ENCODE data around the gene CHCT1.
"Not testable (repeated sequence)": the region's sequence is repeated elsewhere in the genome, so short reads cannot be mapped to it uniquely, and the experiment has no call there.

Gene CHCT1

DNA sequence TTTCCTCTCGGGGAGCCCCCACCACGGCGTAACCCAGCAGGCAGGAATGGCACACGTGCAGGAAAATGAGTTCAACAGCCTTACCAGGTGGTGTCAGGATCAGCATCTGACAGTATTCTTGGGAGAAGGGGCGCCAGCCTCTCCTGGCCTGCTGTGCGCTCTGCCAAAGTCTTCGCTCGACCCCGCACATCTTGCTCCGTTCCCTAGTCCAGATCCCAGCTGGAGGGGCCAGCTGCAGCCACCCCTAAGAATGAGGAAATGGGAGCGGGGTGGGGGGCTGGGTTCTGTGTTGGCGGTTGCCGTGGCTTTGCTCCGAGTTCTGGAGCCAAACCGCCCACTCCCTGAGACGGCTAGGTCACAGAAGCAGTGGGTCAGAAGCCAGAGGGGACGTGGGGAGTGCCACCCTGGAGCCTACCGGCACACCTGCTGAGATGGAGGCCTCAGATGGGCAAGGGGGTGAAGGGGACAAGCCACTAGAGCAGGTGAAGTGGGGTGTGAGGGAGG, at the start of gene CHCT1:
Gene CHCT1, plus strand, starts transcription at position 328 of the 504 bp plus-strand sequence. Its CDS starts 104 bp downstream, at position 432.
- no peak for DNase-seq

DNA sequence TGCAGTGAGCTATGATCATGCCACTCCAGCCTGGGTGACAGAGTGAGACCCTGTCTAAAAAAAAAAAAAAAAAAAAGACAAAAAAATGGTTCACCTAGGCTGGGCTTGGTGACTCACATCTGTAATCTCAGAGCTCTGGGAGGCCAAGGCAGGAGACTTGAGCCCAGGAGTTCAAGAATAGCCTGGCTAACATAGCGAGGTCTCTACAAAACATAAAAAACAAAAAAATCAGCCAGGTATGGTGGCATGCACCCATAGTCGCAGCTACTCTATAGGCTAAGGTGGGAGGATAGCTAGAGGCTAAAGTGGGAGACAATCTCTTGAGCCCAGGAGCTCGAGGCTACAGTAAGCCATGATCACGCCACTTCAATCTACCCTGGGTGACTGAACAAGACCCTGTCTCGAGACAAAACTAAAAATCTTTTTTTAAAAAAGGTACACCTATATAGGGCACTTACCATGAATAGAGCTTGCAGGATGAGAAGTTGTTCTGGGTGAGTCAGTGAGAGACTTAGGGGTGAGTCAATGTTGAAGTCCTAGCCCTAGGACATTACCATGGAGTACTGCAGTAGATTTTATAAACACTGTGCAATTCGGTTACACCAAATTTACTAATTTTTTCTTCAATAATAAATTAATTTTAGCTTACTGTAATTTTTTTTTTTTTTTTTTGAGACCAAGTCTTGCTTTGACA, 49.4 kb upstream of the CHCT1 start:
- no peak for DNase-seq

DNA sequence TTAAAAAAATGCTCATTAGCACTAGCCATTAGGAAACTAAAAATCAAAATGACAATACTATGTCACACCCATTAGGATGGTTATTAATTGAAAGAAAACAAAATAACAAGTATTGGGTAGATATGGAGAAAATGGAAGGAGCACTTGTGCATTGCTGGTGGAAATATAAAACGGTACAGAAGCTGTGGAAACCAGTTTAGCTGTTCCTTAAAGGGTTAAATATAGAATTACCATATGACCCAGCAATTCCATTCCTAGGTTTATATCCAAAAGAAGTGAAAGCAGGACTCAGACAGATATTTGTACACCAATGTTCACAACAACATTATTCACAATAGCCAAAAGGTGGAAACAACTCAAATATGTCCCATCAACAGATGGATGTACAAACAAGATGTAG, 44.1 kb upstream of the CHCT1 start:
- not testable (repeated sequence) for DNase-seq

DNA sequence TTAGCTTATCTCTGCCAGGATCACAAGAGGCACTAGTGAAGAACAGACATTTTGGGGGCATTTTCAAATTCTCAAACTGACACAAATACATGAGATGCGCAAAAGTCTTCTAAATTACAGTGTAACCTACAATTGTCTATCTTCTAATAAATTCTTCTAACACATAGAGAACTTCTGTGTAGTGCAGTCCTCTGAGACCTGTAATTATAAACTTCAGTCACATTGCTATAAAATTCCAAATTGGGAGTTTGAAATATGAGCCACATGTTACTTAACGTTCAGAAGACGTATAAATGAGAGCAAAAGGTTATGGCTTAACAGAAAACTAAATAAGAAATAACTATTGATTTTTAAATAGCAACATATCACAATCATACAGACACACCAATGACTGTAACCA, 42.8 kb upstream of the CHCT1 start:
- DNase-seq: not testable (repeated sequence)

DNA sequence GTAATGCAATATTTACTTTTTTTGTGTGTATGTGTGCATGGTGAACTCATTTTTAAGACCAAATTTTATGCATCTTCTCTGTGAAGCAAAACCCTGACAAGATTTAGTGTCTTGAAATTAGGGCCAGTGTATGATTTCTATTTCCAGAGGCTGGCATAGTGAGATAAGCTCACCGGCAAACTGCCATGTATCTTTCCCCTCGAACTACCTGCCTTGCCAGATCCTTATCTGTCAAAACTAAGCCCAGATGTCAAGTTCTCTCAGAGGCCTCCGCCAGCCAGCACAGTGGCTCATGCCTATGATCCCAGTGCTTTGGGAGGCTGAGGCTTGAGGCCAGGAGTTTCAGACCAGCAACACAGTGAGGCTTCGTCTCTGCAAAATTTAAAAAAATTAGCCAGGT, 40.3 kb upstream of the CHCT1 start:
- no peak for DNase-seq

DNA sequence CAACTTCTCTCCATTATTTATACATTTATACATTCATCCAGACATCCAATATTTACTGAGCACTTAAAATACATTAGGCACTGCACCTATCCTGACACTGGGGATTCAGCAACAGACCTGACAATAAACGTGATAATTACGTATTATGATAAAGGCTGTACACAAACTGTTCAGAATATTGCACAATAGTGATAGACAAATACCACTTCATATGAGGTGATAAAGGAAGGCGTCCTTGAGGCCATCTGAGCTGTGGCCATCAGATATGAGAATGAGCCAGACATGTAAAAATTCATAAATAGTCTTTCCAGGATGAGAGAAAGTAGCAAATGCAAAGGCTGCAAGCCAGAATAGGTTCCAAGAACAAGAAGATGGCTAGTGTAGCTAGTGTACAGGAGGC, 38.9 kb upstream of the CHCT1 start:
- no peak for DNase-seq

DNA sequence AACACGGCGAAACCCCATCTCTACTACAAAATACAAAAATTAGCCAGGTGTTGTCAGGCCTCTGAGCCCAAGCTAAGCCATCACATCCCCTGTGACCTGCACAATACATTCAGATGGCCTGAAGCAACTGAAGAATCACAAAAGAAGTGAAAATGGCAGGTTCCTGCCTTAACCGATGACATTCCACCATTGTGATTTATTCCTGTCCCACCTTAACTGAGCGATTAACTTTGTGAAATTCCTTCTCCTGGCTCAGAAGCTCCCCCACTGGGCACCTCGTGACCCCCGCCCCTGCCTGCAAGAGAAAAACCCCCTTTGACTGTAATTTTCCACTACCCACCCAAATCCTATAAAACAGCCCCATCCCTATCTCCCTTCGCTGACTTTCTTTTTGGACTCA, 37.4 kb upstream of the CHCT1 start:
- DNase-seq: not testable (repeated sequence)

DNA sequence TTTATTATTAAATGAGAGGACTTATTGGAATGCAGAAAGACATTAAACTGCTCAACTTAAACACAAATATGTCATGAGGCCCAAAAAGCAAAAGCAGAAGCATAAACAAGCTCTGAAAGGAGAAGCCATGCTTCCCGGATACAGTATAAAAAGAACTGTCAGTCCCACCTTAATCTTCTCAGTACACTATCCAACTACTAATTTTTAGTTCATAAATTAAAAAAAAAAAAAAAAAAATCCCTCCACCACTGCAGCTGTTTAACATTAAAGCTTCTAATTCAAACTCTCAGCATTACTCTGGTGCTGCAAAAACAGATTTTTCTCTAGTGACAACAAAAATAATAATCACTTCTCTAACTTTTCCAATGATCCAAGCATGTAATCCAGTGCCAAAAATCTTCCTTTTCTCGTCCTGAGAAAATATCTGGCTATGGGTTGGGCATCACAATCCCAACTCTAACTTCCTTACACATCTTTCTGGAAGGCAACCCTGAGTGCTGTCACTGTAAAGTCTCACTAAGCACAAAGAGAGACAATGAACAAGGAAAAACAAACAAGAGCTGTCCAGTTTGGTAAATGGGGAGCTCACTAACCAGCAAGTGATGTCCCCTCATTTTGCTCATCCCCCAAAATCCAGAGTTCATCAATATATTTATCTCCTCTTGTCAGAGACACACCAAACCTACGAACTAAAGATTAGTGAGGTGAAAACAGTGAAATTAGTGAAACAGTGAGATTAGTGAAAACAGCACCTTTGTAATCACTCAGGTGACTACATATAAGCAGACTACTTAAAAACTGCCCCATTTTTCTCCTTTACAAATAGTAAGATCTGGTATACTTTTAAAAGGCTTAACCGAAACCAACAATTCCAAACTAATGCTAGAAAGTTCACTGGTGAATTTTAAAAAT, 35.9 kb upstream of the CHCT1 start:
- DNase-seq: no peak

DNA sequence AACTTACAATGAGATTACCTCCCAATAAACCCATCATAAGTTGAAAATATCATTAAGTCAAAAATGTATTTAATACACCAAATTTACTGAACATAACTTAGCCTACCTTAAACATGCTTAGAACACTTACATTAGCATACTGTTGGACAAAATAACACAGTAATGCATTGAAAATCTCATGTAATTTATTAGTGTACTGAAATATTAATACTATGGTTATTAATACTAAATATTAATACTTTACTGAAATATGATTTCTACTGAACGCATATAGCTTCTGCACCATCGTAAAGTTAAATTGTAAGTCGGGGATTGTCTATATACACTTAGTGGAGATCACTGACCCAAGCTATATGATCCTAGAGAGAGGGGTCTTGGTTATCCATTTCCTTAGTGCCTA, 34.6 kb upstream of the CHCT1 start:
- DNase-seq: no peak

DNA sequence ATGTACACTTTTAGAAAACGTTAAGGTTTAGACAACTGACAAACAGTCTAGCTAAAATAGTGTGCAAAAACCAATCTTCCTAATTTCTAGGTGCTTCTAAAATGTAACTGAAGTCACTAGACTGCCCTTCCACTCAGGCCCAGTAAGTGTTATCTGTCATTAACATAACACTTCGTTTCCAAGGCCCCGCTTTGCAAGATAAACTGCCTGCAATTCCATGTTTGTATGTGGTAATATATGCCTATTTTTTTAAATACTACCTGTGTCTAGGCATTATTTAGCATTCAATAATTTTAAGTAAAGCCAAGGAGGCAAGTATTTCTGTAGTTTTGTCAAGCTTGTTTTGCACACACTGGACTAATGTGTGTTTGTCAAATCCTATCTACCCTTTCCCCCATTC, 33.5 kb upstream of the CHCT1 start:
- no peak for DNase-seq

DNA sequence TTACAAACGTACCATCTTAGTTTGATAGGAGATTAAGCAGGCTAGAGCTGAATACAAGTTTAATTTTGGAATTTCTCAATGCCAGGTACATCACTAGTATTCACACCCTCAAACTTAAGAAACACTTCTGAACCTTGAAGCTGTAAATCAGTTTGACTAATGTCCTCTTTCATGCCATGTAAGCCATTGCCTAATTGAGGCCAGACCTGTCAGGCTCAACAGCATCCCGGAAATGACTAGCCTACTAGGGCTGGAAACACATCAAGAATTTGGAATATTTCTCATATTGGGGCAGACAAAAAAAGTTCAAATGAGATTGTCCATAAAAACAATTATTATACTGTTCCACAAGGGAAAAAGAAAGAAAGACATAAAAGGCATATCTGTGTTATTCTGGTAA, 32.1 kb upstream of the CHCT1 start:
- DNase-seq: no peak

DNA sequence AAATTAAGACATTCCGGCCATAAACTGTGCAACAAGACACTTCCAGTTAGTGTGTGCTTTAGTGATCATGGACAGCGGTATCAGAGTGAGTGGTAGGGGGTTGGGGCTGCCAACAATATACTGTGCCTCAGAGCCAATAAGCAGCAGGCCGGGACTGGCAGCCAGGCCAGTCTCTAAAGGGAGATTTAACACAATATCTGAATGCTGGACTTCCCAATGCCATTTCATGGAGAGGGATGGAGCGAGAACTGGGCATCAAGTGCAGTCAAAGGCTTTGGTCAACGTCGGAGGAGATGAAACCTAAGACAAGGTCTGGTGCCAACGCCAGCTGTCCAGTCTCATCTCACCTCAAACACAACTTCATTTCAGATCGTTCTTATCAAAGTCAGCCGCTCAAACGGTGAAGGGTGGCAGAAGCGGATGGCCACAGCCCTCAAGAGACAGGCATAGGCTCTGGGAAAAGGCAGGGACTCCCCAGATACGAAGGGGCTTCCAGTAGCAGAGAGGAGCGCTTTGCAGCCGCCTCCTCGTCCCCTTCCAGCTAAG, 31.3 kb upstream of the CHCT1 start:
- peak in 1 of 2 experiments; percentile 10 for DNase-seq

DNA sequence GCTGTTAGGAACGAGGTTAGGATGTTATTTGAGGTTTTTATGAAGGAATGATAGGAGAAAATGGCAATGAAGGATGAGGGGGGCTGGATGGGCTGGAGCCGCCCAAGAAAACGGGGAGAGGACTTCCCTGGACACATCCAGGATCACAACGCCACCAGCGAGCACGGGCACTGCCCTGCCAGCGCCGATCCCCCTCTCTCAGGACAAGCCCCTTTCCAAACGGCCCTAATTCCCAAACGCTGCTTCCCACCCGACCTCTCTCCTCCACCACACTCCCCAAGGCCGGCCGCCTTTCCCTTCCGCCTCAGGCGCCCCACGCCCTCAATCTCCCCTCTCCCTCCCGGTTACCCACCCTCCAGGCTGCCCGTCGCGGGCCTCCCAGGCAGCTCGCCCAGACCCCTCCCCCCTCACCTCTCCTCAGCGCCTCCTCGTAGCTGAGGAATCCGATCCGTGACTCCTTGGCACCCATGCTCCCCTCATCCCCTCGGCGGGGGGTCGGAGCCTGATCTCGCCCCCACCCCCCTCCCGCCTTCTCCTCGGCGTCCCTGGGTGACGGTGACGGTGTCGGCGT, 30.7 kb upstream of the CHCT1 start:
- DNase-seq: no peak

DNA sequence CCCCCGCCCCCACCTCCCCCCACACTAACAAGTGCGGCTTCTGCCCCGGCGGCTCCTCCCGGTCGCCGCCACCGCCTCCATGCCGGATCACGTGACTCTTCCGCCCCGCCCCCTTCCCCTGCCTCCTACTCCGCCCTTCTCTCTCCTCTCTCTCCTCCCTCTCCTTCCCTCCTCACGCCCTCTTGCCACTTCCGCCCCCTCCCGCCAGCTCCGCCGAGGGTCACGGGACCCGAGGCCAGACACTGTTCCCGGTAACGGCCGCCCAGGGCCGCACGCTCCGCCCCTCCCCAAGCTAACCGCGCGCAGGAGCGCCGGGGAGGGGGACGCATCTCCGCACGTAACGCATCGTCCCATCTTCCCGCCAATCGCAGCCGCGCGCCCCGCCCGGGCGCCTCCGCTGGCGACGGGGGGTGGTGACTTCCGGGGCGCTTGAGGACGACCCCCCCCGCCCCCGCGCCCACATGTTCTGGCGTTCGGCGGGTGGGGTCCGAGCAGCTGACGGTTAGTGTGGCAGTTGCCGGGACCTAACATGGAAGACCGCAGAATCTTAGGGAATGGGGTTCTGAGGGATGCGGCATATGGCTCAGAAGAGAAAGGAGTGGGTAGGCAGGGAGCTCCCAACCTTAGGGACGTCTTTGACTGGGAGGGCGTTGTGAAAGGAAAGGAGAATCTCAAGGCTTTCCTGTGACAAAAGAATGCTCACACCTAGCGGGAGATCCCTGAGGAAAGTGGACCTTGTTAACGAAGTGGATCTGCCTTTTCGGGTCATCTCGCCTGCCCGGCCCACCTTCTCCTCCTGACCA, 30.0 kb upstream of the CHCT1 start, which contains the start of gene USP32:
Gene USP32, minus strand, starts transcription at position 92 of the 803 bp plus-strand sequence. CDS start 194 bp downstream, outside the sequence.
- DNase-seq: peak; percentile 98

DNA sequence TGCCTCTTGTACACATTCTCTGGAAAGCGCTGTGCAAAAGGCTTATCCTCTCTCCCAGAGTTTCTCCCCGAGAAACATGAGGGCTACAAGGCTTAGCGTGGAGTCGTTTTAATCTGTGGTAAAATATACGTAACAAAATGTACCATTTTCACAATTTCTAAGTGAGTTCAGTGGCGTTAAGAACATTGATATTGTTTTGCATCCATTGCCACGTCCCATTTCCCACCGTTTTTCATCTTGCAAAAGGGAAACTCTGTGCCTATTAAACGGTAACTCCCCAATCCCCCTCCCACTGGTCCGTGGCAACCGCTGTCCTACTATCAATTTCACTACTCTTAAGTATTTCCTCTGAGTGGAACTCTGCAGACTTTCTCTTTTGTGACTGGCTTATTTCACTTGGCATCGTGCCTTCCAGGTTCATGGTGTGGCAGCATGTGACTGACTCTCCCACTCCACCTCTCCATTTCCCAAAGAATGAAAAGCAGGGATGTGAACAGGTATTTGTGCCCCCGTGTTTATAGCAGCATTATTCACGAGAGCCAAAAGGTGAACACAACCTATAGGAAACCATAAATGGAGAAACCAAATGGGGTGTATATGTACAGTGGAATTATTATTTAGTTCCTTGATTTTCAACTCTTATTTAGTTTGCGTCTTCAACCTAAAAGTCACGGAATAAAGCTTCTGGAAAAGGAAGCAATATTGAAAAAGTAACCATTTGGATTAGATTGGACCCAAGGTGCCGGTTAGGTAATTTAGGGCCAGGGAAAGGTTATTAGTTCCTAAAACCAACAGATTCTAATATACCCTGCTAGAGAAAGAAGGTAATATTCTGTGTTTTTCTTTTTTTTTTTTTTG, 29.2 kb upstream of the CHCT1 start:
- DNase-seq: peak; percentile 26 to 29

DNA sequence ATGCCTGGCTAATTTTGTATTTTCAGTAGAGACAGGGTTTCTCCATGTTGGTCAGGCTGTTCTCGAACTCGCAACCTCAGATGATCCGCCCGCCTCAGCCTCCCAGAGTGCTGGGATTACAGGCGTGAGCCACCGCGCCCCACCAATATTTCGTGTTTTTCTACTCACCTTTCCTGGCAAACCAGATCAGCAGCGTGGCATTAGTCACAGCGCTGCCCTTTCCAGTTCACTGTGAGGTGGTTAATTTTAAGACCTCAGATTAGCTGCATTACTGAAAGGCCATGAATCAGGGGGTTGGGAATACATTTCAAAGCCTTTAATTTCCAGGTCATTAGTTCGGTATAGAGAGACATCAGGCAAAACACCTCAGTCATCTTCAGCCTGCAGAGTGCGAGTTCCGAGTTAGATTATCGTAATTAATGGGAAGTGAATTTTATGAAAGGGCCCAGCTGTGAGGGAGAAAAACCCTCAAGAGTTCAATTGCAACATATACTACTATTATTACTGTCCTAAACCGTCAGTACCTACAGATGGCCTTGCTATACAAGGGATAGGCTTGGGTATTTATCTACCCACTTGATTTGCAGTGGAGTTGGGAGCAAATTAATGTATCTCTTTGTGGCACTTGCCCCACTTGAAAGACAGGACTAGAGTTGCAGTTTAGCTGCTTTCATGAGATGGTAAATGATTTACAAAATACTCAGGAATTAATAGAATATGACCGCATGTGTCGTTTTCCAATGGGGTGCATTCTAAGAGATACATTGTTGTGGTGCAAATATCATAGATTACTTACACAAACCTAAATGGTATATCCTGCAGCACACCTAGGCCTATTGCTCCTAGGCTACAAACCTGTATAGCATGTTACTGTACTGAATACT, 28.2 kb upstream of the CHCT1 start:
- no peak for DNase-seq

DNA sequence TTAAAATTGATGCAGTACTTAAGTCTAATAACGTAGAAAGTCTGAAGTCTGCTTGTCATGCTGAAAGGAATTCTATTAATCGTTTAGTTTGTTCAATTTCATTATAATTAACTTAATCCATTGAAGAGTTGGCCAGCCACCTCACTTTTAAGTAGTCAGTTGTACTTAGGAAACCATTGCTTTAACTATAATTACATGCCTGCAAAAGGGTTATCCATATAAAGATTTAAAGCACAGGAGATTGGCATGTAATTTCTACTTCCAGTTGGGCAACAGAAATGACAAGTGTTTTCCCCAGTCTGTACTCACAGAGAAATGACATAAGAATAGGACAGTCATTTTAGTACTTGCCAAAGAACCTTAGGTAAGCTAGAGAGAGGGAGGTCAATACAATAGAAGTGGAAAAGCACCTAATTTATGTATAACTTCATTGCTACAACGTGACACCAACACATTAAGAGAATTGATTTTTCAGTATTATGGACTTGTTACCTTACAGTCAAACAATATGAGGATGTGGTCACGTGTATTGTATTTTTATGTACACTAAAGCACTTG, 26.7 kb upstream of the CHCT1 start:
- no peak for DNase-seq

DNA sequence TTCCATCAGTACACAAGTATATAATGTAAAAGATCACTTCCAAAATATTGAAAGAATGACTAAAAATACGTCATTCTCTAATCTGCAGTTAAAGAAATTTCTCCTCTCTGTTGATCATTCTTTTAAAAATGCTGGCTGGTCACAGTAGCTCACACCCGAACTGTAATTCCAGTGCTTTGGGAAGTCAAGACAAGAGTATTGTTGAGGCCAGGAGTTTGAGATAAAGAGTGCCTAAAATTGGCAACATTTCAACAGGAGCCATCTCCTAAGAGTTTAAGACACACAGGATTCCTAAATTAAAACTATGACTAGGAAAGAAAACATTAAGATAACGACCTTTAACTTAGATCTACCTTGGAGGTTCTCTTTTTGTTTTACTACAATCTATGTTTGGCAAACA, 25.9 kb upstream of the CHCT1 start:
- no peak for DNase-seq

DNA sequence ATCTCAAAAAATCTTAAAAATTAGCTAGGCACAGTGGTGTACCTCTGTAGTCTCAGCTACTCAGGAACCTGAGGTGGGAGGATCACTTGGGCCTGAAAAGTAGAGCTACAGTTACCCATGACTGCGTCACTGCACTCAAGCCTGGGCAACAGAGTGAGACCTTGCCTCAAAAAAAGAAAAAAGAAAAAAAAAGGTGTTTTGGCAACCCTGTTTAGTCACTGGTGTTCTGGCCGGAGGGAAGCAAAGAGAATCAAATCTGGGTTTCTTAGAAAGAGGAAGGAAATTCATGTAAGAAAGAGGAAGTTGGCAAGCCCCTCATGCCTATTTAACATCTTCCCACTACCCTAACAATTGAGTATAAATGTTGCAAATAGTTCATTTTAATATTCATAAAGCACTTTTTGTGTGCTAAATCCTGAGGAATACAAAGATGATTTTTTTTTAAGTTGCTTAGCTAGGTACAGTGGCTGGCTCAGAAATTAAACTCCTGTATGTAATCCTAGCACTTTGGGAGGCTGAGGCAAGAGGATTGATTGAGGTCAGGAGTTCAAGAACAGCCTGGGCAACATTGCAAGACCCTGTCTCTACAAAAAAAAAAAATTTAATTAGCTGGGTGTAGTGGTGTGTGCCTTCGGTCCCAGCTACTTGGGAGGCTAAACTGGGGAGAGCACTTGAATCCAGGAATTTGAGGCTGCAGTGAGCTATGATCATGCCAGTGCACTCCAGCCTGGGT, 23.9 kb upstream of the CHCT1 start:
- DNase-seq: no peak

Data from stimulated activated CD4-positive, alpha-beta T cell treated with anti-CD3 and anti-CD28 coated beads, Interleukin-4, amount 100 ng/mL, for 4 hours (primary cell).